PC-3 (cell line): ENCODE measurements around the gene GORAB. TPM values are rescaled to one million over a fixed set of nuclear protein-coding genes. Genes with fewer than 3 reads are reported as not detected.

Experiments used
- ATAC-seq: fragments of 200-7000 bp; cut with Tn5 transposase; 2 replicates; pipeline ENCODE4 v1.9.1; 2020; ENCODE audit warnings: mild to moderate bottlenecking, moderate library complexity
- BruUV-seq: library from RNA; stranded (reverse); fragments of 400-500 nt; replicated peaks from 2 replicates; lab custom pipeline; 2021; lab: Mats Ljungman, UMichigan
- CTCF ChIA-PET: fragments of 300-600 bp; sonication (Branson Sonifier 250); formaldehyde crosslinking; loops from one replicate; lab custom pipeline; 2022; ENCODE audit warnings: antibody characterized with exemption; lab: Charles Lee
- POLR2A ChIA-PET: fragments of 300-600 bp; sonication (Branson Sonifier 250); formaldehyde crosslinking; loops from one replicate; lab custom pipeline; 2022; ENCODE audit warnings: antibody characterized with exemption; ENCODE audit not compliant: unreplicated experiment; lab: Charles Lee
- DNase-seq: peaks from one replicate; pipeline ENCODE4 v3.0.0-alpha.2; 2015
- H2AFZ ChIP-seq: fragments of 300-600 bp; sonication (generic); 2 replicates; pipeline ENCODE4 v1.6.0; 2016; ENCODE audit warnings: antibody characterized with exemption, low read length
- H3F3A ChIP-seq: fragments of 300-600 bp; sonication (generic); one replicate; pipeline ENCODE4 v1.6.0; 2017; ENCODE audit warnings: antibody characterized with exemption, low read length, control low read depth, mild to moderate bottlenecking; ENCODE audit not compliant: unreplicated experiment
- H3K27ac ChIP-seq: fragments of 300-600 bp; sonication (generic); 2 replicates; pipeline ENCODE4 v1.5.1; 2016; ENCODE audit warnings: mild to moderate bottlenecking, low read length
- H3K27me3 ChIP-seq: fragments of 300-600 bp; sonication (generic); 2 replicates; pipeline ENCODE4 v1.6.1; 2016; ENCODE audit warnings: low read length, mixed read lengths
- H3K36me3 ChIP-seq: fragments of 300-600 bp; sonication (generic); 2 replicates; pipeline ENCODE4 v1.6.1; 2016; ENCODE audit warnings: low read depth, mixed run types, low read length, mixed read lengths
- H3K4me1 ChIP-seq: fragments of 300-600 bp; sonication (generic); 2 replicates; pipeline ENCODE4 v1.5.1; 2016; ENCODE audit warnings: low read length; ENCODE audit not compliant: insufficient read depth
- H3K4me2 ChIP-seq: fragments of 300-600 bp; sonication (generic); 2 replicates; pipeline ENCODE4 v1.6.0; 2016; ENCODE audit warnings: low read length
- H3K4me3 ChIP-seq: fragments of 300-600 bp; sonication (generic); 2 replicates; pipeline ENCODE4 v1.5.1; 2016; ENCODE audit warnings: mild to moderate bottlenecking, low read length, mixed read lengths
- H3K79me2 ChIP-seq: fragments of 300-600 bp; sonication (generic); 2 replicates; pipeline ENCODE4 v1.6.1; 2017; ENCODE audit warnings: low read length, mixed read lengths
- H3K9ac ChIP-seq: fragments of 300-600 bp; sonication (generic); 2 replicates; pipeline ENCODE4 v1.6.0; 2016; ENCODE audit warnings: mild to moderate bottlenecking, low read length
- H3K9me2 ChIP-seq: fragments of 300-600 bp; sonication (generic); replicated peaks from 2 replicates; pipeline ENCODE4 v1.6.1; 2016; ENCODE audit warnings: mixed run types, low read length, mixed read lengths
- H3K9me3 ChIP-seq: fragments of 300-600 bp; sonication (generic); 2 replicates; pipeline ENCODE4 v1.6.1; 2016; ENCODE audit warnings: low read length, mixed read lengths
- H4K20me1 ChIP-seq: fragments of 300-600 bp; sonication (generic); 2 replicates; pipeline ENCODE4 v1.6.1; 2016; ENCODE audit warnings: low read length, mixed read lengths
- EZH2 ChIP-seq: fragments of 300-600 bp; sonication (generic); IDR thresholded peaks from one replicate; pipeline ENCODE4 v1.6.1; 2017; ENCODE audit warnings: antibody characterized with exemption, mild to moderate bottlenecking, low read length; ENCODE audit not compliant: unreplicated experiment
- EZH2phosphoT487 ChIP-seq: fragments of 300-600 bp; sonication (generic); IDR thresholded peaks from 2 replicates; pipeline ENCODE4 v1.6.1; 2018; ENCODE audit warnings: mild to moderate bottlenecking, antibody characterized with exemption, low read length, borderline replicate concordance
- intact Hi-C: fragments of 100-400 bp; cut with micrococcal nuclease; formaldehyde crosslinking; loops from 2 replicates; pipeline ENCODE4 v1.9.0; 2023
- total RNA-seq: library from RNA; depleted of rRNA; stranded (reverse); fragments of >200 nt; gene quantifications from 2 replicates; pipeline ENCODE4 v1.2.3, GENCODE V29; 2014
- TF ChIP-seq, protein P1 (sequence below): fragments of 300-600 bp; sonication (generic); conservative IDR thresholded peaks from 2 replicates; pipeline ENCODE4 v1.5.1; 2017; ENCODE audit warnings: antibody characterized with exemption, low read depth, mild to moderate bottlenecking, low read length

GORAB gene
- total RNA-seq, 1 experiment from 2014 or later, result 23.2 TPM

DNA sequence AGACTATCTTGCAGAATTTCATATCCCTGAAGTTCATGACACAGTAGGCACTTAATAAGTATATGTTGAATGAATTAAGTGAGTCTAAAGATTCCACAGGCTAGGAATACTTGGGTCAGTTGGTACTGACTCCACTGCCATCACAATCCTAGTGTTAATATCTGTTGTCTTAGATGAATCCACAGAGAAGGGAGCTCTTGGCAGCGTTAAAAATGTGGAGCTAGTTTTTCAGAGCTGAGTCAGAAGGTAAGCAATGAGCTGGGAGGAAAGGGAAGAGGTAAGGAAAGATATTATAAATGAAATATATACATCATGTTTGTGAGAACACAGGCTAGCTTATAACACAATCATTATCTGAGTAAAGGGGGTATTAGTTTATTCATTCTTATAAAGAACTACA is 21.8 kb upstream of the GORAB start:
- H3F3A ChIP-seq, result no peaks in the 10 kb centered on the region
- no peak overlapping the region for H3K4me3 ChIP-seq
- no peak overlapping the region for H3K9ac ChIP-seq
- no peaks in the 10 kb centered on the region for H3K9me2 ChIP-seq
- ATAC-seq, result peak; percentile 64
- no peak overlapping the region for H3K4me2 ChIP-seq
- H3K27me3 ChIP-seq, result peaks cover 5% of the 10 kb centered on the region; the same call in 1 of the 2 replicates
- H4K20me1 ChIP-seq, result no peaks in the 10 kb centered on the region
- no peaks in the 10 kb centered on the region for H3K79me2 ChIP-seq
- no peak overlapping the region for H2AFZ ChIP-seq
- no peaks in the 10 kb centered on the region for H3K9me3 ChIP-seq
- intact Hi-C loops, result no loop called here
- ChIA-PET POLR2A (no interaction called here), CTCF (no interaction called here)
- H3K27ac ChIP-seq, result no peak overlapping the region
- peak; percentile 48 for DNase-seq
- TF ChIP-seq EZH2, result no peak
- TF ChIP-seq EZH2phosphoT487, result no peak
- TF ChIP-seq, protein P1, sequence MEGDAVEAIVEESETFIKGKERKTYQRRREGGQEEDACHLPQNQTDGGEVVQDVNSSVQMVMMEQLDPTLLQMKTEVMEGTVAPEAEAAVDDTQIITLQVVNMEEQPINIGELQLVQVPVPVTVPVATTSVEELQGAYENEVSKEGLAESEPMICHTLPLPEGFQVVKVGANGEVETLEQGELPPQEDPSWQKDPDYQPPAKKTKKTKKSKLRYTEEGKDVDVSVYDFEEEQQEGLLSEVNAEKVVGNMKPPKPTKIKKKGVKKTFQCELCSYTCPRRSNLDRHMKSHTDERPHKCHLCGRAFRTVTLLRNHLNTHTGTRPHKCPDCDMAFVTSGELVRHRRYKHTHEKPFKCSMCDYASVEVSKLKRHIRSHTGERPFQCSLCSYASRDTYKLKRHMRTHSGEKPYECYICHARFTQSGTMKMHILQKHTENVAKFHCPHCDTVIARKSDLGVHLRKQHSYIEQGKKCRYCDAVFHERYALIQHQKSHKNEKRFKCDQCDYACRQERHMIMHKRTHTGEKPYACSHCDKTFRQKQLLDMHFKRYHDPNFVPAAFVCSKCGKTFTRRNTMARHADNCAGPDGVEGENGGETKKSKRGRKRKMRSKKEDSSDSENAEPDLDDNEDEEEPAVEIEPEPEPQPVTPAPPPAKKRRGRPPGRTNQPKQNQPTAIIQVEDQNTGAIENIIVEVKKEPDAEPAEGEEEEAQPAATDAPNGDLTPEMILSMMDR, result no peak
- no peaks in the 10 kb centered on the region for H3K36me3 ChIP-seq
- no TSS peak for BruUV-seq
- no peaks in the 10 kb centered on the region for H3K4me1 ChIP-seq

DNA sequence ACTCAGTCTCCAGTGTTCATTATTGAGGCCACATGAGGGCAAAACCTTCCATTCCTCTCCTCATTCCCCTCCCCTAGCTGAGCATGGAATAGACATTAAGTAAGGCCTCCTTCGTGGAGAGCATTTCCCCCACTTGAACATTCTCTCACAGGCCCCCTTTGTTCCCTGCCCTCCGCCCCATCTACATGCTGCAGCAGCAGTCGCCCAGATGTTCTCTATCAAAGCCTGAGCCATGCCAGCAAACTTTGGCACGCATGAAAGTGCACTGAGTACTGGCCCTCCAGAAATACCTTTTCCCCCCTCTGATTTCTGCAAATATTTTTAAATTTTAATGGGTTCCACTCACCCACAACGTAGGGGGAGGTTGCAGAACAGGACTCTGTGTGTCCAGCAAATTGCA is 20.9 kb upstream of the GORAB start:
- Histone ChIP-seq H4K20me1 (no peaks in the 10 kb centered on the region), H2AFZ (no peak overlapping the region), H3K36me3 (no peaks in the 10 kb centered on the region), H3K4me1 (no peaks in the 10 kb centered on the region), H3F3A (no peaks in the 10 kb centered on the region), H3K27me3 (peaks cover 13% of the 10 kb centered on the region), H3K4me3 (no peak overlapping the region), H3K79me2 (no peaks in the 10 kb centered on the region), H3K27ac (no peak overlapping the region), H3K9me3 (no peaks in the 10 kb centered on the region), H3K9ac (no peak overlapping the region), H3K4me2 (no peak overlapping the region), H3K9me2 (no peaks in the 10 kb centered on the region)
- TF ChIP-seq, protein P1, result no peak
- TF ChIP-seq EZH2phosphoT487, result no peak
- no peak for TF ChIP-seq EZH2
- ATAC-seq, result no peak
- CTCF ChIA-PET, result no interaction called here
- no peak for DNase-seq
- intact Hi-C loops, result no loop called here
- BruUV-seq, result no TSS peak
- POLR2A ChIA-PET, result no interaction called here

DNA sequence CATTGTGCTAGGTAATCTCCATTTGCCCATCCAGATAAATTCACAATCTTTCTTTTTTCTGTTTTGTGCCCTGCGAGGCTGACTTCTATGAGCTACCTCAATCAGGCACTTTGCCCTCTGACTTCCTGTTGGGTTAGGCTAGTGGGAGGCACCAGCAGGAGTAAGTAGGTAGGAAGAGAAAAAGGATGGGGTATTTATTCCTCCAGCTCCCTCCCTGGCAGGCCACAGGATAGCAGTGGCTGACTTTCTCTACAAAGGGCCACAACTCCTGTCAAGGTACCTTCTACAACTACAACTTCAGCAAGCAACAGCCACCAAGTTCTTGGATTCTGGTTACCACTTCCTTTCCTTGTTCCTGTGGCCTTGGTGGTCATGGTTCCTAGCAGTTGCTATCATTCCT is 18.8 kb upstream of the GORAB start:
- H3F3A ChIP-seq, result no peaks in the 10 kb centered on the region
- H3K4me2 ChIP-seq, result no peak overlapping the region
- no peaks in the 10 kb centered on the region for H3K9me3 ChIP-seq
- no peak overlapping the region for H3K9ac ChIP-seq
- H3K36me3 ChIP-seq, result no peaks in the 10 kb centered on the region
- no peak for TF ChIP-seq EZH2phosphoT487
- TF ChIP-seq, protein P1, result no peak
- no peaks in the 10 kb centered on the region for H3K4me1 ChIP-seq
- H4K20me1 ChIP-seq, result no peaks in the 10 kb centered on the region
- CTCF ChIA-PET, result no interaction called here
- DNase-seq, result no peak
- BruUV-seq, result no TSS peak
- H3K27ac ChIP-seq, result no peak overlapping the region
- ATAC-seq, result peak; percentile 22; the same call in 1 of the 2 replicates
- peaks cover 16% of the 10 kb centered on the region for H3K27me3 ChIP-seq
- no peaks in the 10 kb centered on the region for H3K9me2 ChIP-seq
- H3K79me2 ChIP-seq, result no peaks in the 10 kb centered on the region
- H3K4me3 ChIP-seq, result no peak overlapping the region
- POLR2A ChIA-PET, result interaction anchor here (0.6 kb wide), 1 partner anchor 12 kb away, joined by 3 read pairs; no protein-coding TSS in a partner anchor
- intact Hi-C loops, result no loop called here
- no peak overlapping the region for H2AFZ ChIP-seq
